Retinal pigment epithelial cell (primary cell): ENCODE measurements around the gene LYZL1.

ENCODE experiments used
- DNase-seq: peaks from one replicate; pipeline ENCODE4 v3.0.0-alpha.2; 2010; ENCODE audit warnings: low read depth
- H3K4me3 ChIP-seq: 2 replicates; pipeline ENCODE4 v1.5.1; 2011; ENCODE audit warnings: mild to moderate bottlenecking, low read length, control low read depth, moderate library complexity
- CTCF ChIP-seq: conservative IDR thresholded peaks from 2 replicates; pipeline ENCODE4 v1.5.1; 2011; ENCODE audit warnings: low read depth, low read length, control low read depth, inconsistent platforms

The LYZL1 gene

GRCh38 chr10:29345910-29346209 lies 57.0 kb downstream of the LYZL1 start:
- H3K4me3 ChIP-seq, result no peak overlapping the region
- no peak for DNase-seq
- no peak for TF ChIP-seq CTCF

- no peak for DNase-seq
- TF ChIP-seq CTCF, result no peak
Measured at GRCh38 chr10:29346296-29347001, 57.6 kb downstream of the LYZL1 start.

GRCh38 chr10:29348836-29349235 lies 60.0 kb downstream of the LYZL1 start:
- no peak for TF ChIP-seq CTCF
- no peak overlapping the region for H3K4me3 ChIP-seq
- no peak for DNase-seq

More at GRCh38 chr10:29346296-29347001, 57.6 kb downstream of the LYZL1 start:
- H3K4me3 ChIP-seq, result no peak overlapping the region

- TF ChIP-seq CTCF, result no peak
- no peak overlapping the region for H3K4me3 ChIP-seq
- DNase-seq, result no peak
Measured at GRCh38 chr10:29353305-29353704, 64.4 kb downstream of the LYZL1 start.

GRCh38 chr10:29353887-29354561 lies 65.2 kb downstream of the LYZL1 start:
- no peak overlapping the region for H3K4me3 ChIP-seq
- no peak for DNase-seq
- no peak for TF ChIP-seq CTCF

GRCh38 chr10:29355411-29355991 lies 66.6 kb downstream of the LYZL1 start:
- TF ChIP-seq CTCF, result no peak
- H3K4me3 ChIP-seq, result no peak overlapping the region
- no peak for DNase-seq

- H3K4me3 ChIP-seq, result no peak overlapping the region
- no peak for TF ChIP-seq CTCF
- no peak for DNase-seq
Measured at GRCh38 chr10:29356931-29357330, 68.1 kb downstream of the LYZL1 start.
